ENCODE results near the gene CCDC3. TPM values are rescaled to one million over a fixed set of nuclear protein-coding genes. Genes with fewer than 3 reads are reported as not detected.

The CCDC3 gene
- total RNA-seq, 1 experiment from 2014 or later = not detected

DNA sequence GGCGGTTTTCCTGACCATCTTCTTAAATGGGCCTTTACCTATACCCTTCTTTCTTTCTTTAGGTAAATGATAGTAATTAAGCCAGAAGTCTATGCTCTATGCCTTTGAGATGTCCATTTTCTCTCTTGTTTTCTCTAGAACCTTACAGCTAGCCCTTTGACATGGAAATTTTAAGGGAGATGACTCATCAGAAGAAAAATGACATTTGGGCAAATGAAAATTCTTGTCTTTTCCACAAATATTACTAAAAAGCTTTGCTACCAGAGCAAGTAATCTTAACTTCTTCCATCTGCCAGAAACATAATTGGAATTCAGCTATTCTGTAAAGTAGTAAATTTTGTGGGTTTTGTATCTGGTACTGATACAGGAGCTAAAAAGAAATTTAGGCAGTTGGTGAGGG, 59.5 kb downstream of the CCDC3 start:
- Mint-ChIP-seq H3K9me3 (ENCODE audit: unreplicated experiment) (no peaks in the 10 kb centered on the region), H3K27ac (ENCODE audit: low read depth, unreplicated experiment) (no peak overlapping the region), H3K36me3 (ENCODE audit: insufficient read depth, unreplicated experiment) (peaks cover 4% of the 10 kb centered on the region), H3K4me3 (ENCODE audit: unreplicated experiment) (no peak overlapping the region), H3K4me1 (ENCODE audit: insufficient read depth, unreplicated experiment) (peaks cover 9% of the 10 kb centered on the region), H3K27me3 (ENCODE audit: insufficient read depth, unreplicated experiment) (no peaks in the 10 kb centered on the region)
- no peak for DNase-seq (ENCODE audit: unreplicated experiment)
- no TSS peak for BruUV-seq (replicated peaks)
- CTCF ChIA-PET = no interaction called here
- intact Hi-C loops (cut with micrococcal nuclease) = no loop called here
- TF ChIP-seq, protein P1, sequence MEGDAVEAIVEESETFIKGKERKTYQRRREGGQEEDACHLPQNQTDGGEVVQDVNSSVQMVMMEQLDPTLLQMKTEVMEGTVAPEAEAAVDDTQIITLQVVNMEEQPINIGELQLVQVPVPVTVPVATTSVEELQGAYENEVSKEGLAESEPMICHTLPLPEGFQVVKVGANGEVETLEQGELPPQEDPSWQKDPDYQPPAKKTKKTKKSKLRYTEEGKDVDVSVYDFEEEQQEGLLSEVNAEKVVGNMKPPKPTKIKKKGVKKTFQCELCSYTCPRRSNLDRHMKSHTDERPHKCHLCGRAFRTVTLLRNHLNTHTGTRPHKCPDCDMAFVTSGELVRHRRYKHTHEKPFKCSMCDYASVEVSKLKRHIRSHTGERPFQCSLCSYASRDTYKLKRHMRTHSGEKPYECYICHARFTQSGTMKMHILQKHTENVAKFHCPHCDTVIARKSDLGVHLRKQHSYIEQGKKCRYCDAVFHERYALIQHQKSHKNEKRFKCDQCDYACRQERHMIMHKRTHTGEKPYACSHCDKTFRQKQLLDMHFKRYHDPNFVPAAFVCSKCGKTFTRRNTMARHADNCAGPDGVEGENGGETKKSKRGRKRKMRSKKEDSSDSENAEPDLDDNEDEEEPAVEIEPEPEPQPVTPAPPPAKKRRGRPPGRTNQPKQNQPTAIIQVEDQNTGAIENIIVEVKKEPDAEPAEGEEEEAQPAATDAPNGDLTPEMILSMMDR (IDR thresholded peaks at IDR 0.05; ENCODE audit: unreplicated experiment) = no peak
- POLR2A ChIA-PET = interaction anchor here (0.6 to 0.7 kb wide), 2 partner anchors 22 to 38 kb away, joined by 3 read pairs; no protein-coding TSS in a partner anchor

DNA sequence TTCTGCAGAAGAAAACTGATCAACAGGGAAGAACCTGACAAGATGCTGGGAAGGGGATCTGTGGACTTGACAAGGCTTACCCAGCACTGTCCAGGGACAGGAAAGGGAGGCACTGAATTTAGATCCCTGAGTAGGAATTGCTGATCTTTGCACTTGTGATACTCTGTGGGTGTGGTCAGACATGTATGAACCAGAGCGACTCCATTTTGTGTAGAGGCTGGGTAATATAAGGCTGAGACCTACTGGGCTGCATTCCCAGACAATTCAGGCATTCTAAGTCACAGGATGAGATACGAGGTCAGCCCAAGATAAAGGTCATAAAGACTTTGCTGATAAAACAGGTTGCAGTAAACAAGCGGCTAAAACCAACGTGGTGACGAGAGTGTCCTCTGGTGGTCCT, 60.7 kb downstream of the CCDC3 start:
- no peak for DNase-seq (ENCODE audit: unreplicated experiment)
- CTCF ChIA-PET = no interaction called here
- no peaks in the 10 kb centered on the region for H3K27me3 Mint-ChIP-seq (ENCODE audit: insufficient read depth, unreplicated experiment)
- no peak overlapping the region for H3K4me3 Mint-ChIP-seq (ENCODE audit: unreplicated experiment)
- no TSS peak for BruUV-seq (replicated peaks)
- H3K9me3 Mint-ChIP-seq (ENCODE audit: unreplicated experiment) = no peaks in the 10 kb centered on the region
- peaks cover 4% of the 10 kb centered on the region for H3K36me3 Mint-ChIP-seq (ENCODE audit: insufficient read depth, unreplicated experiment)
- H3K4me1 Mint-ChIP-seq (ENCODE audit: insufficient read depth, unreplicated experiment) = peaks cover 9% of the 10 kb centered on the region
- TF ChIP-seq, protein P1 (IDR thresholded peaks at IDR 0.05; ENCODE audit: unreplicated experiment) = no peak
- H3K27ac Mint-ChIP-seq (ENCODE audit: low read depth, unreplicated experiment) = no peak overlapping the region
- intact Hi-C loops (cut with micrococcal nuclease) = no loop called here
- POLR2A ChIA-PET = no interaction called here

DNA sequence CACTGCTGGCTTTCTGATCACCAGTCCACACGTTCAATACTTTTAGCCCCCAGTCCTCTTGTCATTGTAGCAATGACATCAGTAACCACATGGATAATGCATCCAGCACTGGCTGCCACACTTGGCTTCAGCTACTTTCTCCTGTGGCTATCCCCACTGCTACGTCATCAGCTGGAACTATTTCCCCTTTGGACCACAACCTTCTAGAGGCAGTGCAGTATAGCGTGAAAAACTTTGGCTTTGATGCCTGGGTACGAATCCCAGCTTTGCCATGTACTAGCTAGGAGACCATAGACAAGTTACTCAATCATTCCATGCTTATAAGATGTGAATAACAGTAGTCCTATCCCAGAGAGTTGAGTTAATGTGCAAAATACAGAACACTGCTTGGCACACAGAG, 63.2 kb downstream of the CCDC3 start:
- TF ChIP-seq, protein P1 (IDR thresholded peaks at IDR 0.05; ENCODE audit: unreplicated experiment) = no peak
- Mint-ChIP-seq H3K4me3 (ENCODE audit: unreplicated experiment) (no peak overlapping the region), H3K9me3 (ENCODE audit: unreplicated experiment) (no peaks in the 10 kb centered on the region), H3K4me1 (ENCODE audit: insufficient read depth, unreplicated experiment) (peaks cover 16% of the 10 kb centered on the region), H3K27ac (ENCODE audit: low read depth, unreplicated experiment) (peak overlapping the region; percentile 50), H3K36me3 (ENCODE audit: insufficient read depth, unreplicated experiment) (peaks cover 4% of the 10 kb centered on the region), H3K27me3 (ENCODE audit: insufficient read depth, unreplicated experiment) (no peaks in the 10 kb centered on the region)
- no peak for DNase-seq (ENCODE audit: unreplicated experiment)
- POLR2A ChIA-PET = no interaction called here
- intact Hi-C loops (cut with micrococcal nuclease) = no loop called here
- BruUV-seq (replicated peaks) = no TSS peak
- CTCF ChIA-PET = interaction anchor here (0.9 kb wide), 1 partner anchor 36 kb away, joined by 4 read pairs; no protein-coding TSS in a partner anchor

DNA sequence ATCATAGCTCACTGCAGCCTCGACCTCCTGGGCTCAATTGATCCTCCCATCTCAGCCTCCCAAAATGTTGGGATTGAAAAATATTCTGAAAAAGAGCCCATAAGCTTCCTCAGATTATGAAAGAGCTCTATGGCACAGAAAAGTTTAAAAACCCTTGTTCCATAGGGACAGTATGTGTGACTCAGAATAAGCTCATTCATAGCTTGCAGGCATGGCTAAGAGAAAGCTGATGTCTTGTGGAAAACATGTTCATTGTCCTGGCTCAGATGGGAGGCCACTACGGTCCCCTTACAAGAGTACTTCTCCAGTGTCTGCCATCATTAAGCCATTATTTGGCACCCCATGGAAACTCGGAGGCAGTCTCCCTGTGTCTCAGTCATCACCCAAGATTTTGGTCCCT, 64.0 kb downstream of the CCDC3 start:
- H3K4me1 Mint-ChIP-seq (ENCODE audit: insufficient read depth, unreplicated experiment) = peaks cover 16% of the 10 kb centered on the region
- intact Hi-C loops (cut with micrococcal nuclease) = no loop called here
- peak; percentile 38 for DNase-seq (ENCODE audit: unreplicated experiment)
- ChIA-PET CTCF (interaction anchor here (0.6 kb wide), 1 partner anchor 33 kb away, joined by 3 read pairs; no protein-coding TSS in a partner anchor), POLR2A (no interaction called here)
- BruUV-seq (replicated peaks) = no TSS peak
- no peaks in the 10 kb centered on the region for H3K27me3 Mint-ChIP-seq (ENCODE audit: insufficient read depth, unreplicated experiment)
- H3K9me3 Mint-ChIP-seq (ENCODE audit: unreplicated experiment) = no peaks in the 10 kb centered on the region
- peak overlapping the region; percentile 50 for H3K27ac Mint-ChIP-seq (ENCODE audit: low read depth, unreplicated experiment)
- H3K36me3 Mint-ChIP-seq (ENCODE audit: insufficient read depth, unreplicated experiment) = peaks cover 4% of the 10 kb centered on the region
- H3K4me3 Mint-ChIP-seq (ENCODE audit: unreplicated experiment) = no peak overlapping the region
- TF ChIP-seq, protein P1 (IDR thresholded peaks at IDR 0.05; ENCODE audit: unreplicated experiment) = no peak

Measured in MCF 10A (cell line).